Endothelial cell of umbilical vein (primary cell): ENCODE data around the gene CMTM2. TPM values are rescaled to one million over a fixed set of nuclear protein-coding genes. Genes with fewer than 3 reads are reported as not detected.

Source experiments
- BruUV-seq: library from RNA; stranded (reverse); fragments of 400-500 nt; replicated peaks from 2 replicates; lab custom pipeline; 2021; lab: Mats Ljungman, UMichigan
- CTCF ChIA-PET: fragments of 300-600, 350-600 bp; sonication (Branson Sonifier 250); formaldehyde crosslinking; loops from one replicate; lab custom pipeline; 2021; ENCODE audit warnings: antibody characterized with exemption, inconsistent platforms; lab: Charles Lee
- POLR2A ChIA-PET: fragments of 300-600, 350-600 bp; sonication (Branson Sonifier 250); formaldehyde crosslinking; loops from one replicate; lab custom pipeline; 2021; ENCODE audit warnings: antibody characterized with exemption, inconsistent platforms; lab: Charles Lee
- DNase-seq: peaks from one replicate; pipeline ENCODE4 v3.0.0-alpha.2; 2011; ENCODE audit warnings: low read depth, low spot score
- FAIRE-seq: peaks from 2 replicates; lab custom pipeline; 2011; peaks lifted over from hg19 to GRCh38; lab: Jason Lieb, UNC
- H2AFZ ChIP-seq: 2 replicates; pipeline ENCODE4 v1.6.0; 2012; ENCODE audit warnings: low read depth, low read length, control low read depth, inconsistent platforms
- H3K27ac ChIP-seq: 2 replicates; pipeline ENCODE4 v1.5.1; 2011; ENCODE audit warnings: low read depth, mild to moderate bottlenecking, control low read depth, low read length, moderate library complexity; ENCODE audit not compliant: insufficient read depth
- H3K27me3 ChIP-seq, 2 experiments: 2 replicates each; pipeline versions ENCODE4 v1.6.0 to v1.6.1; 2011; ENCODE audit warnings: low read length in 2 of 2, mixed read lengths in 1 of 2; ENCODE audit not compliant: control insufficient read depth in 2 of 2, insufficient read depth in 2 of 2
- H3K36me3 ChIP-seq, 2 experiments: 2 replicates in 1 of 2; 3 replicates in 1 of 2; pipeline ENCODE4 v1.5.1; 2011; ENCODE audit warnings: low read length in 2 of 2, mild to moderate bottlenecking in 1 of 2, moderate library complexity in 1 of 2; ENCODE audit not compliant: control insufficient read depth in 2 of 2, insufficient read depth in 2 of 2; ENCODE audit errors: extremely low read depth in 1 of 2
- H3K4me1 ChIP-seq: 3 replicates; pipeline ENCODE4 v1.5.1; 2011; ENCODE audit warnings: mild to moderate bottlenecking, low read length; ENCODE audit not compliant: control insufficient read depth, insufficient read depth; ENCODE audit errors: extremely low read depth
- H3K4me2 ChIP-seq: 2 replicates; pipeline ENCODE4 v1.6.1; 2011; ENCODE audit warnings: low read length, control low read depth, mixed read lengths; ENCODE audit not compliant: insufficient read depth
- H3K4me3 ChIP-seq, 3 experiments: fragments of 200-600 bp in 1 of 3; sonication (generic), shearing (Covaris generic) in 1 of 3; replicated peaks in 1 of 3; 2 replicates each; pipeline ENCODE4 v1.5.1; 2011 to 2016; ENCODE audit warnings: control low read depth in 3 of 3, low read length in 3 of 3, mild to moderate bottlenecking in 2 of 3, inconsistent platforms in 1 of 3, low read depth in 1 of 3, moderate library complexity in 1 of 3; ENCODE audit not compliant: insufficient read depth in 1 of 3
- H3K79me2 ChIP-seq: 2 replicates; pipeline ENCODE4 v1.6.0; 2012; ENCODE audit warnings: low read length, inconsistent platforms; ENCODE audit not compliant: control insufficient read depth, insufficient read depth
- H3K9ac ChIP-seq: replicated peaks from 2 replicates; pipeline ENCODE3; 2011; ENCODE audit warnings: low read length, control low read depth; ENCODE audit not compliant: insufficient read depth; ENCODE audit errors: extremely low read depth
- H3K9me1 ChIP-seq: replicated peaks from 3 replicates; pipeline ENCODE4 v1.6.0; 2011; ENCODE audit warnings: mild to moderate bottlenecking, low read length; ENCODE audit not compliant: control insufficient read depth, insufficient read depth; ENCODE audit errors: extremely low read depth
- H3K9me3 ChIP-seq: replicated peaks from 2 replicates; pipeline ENCODE4 v1.5.1; 2012; ENCODE audit warnings: low read length, inconsistent platforms; ENCODE audit not compliant: control insufficient read depth, insufficient read depth
- H4K20me1 ChIP-seq: replicated peaks from 2 replicates; pipeline ENCODE3; 2011; ENCODE audit warnings: mild to moderate bottlenecking, low read length; ENCODE audit not compliant: control insufficient read depth, insufficient read depth; ENCODE audit errors: extremely low read depth
- CTCF ChIP-seq, 2 donors: IDR thresholded peaks; 1 replicate in 1 of 2; 2 replicates in 1 of 2; pipeline ENCODE4 v1.5.1; 2011; ENCODE audit warnings: low read length in 2 of 2, mild to moderate bottlenecking in 2 of 2, moderate library complexity in 2 of 2, control low read depth in 1 of 2, inconsistent platforms in 1 of 2, low read depth in 1 of 2; ENCODE audit not compliant: insufficient read depth in 1 of 2; ENCODE audit errors: extremely low read depth in 1 of 2
- EZH2 ChIP-seq: IDR thresholded peaks from 2 replicates; pipeline ENCODE4 v1.6.1; 2012; ENCODE audit warnings: borderline replicate concordance, low read depth, mild to moderate bottlenecking, moderate library complexity, low read length, inconsistent platforms; ENCODE audit not compliant: severe bottlenecking
- FOS ChIP-seq: IDR thresholded peaks from 2 replicates; pipeline ENCODE4 v1.6.1; 2011; ENCODE audit warnings: mild to moderate bottlenecking, low read length, moderate library complexity, borderline replicate concordance; ENCODE audit not compliant: insufficient read depth
- GATA2 ChIP-seq: IDR thresholded peaks from 2 replicates; pipeline ENCODE4 v1.7.0; 2011; ENCODE audit warnings: low read depth, mild to moderate bottlenecking, moderate library complexity, mixed read lengths, low read length; ENCODE audit not compliant: insufficient read length, insufficient read depth
- JUN ChIP-seq: IDR thresholded peaks from 2 replicates; pipeline ENCODE4 v1.6.1; 2011; ENCODE audit warnings: borderline replicate concordance, low read depth; ENCODE audit not compliant: insufficient read length, insufficient read depth
- MYC ChIP-seq: IDR thresholded peaks from one replicate; pipeline ENCODE4 v1.6.1; 2011; ENCODE audit warnings: mild to moderate bottlenecking, low read depth, low read length
- POLR2A ChIP-seq: IDR thresholded peaks from 2 replicates; pipeline ENCODE4 v1.6.1; 2012; ENCODE audit warnings: low read depth, mild to moderate bottlenecking, control low read depth, low read length
- POLR2AphosphoS5 ChIP-seq: IDR thresholded peaks from 2 replicates; pipeline ENCODE4 v1.6.1; 2012; ENCODE audit warnings: low read depth, mild to moderate bottlenecking, control low read depth, low read length, moderate library complexity; ENCODE audit not compliant: insufficient read depth
- dilution Hi-C: fragments of 300-500 bp; cut with MboI; formaldehyde crosslinking; loops from one replicate; pipeline ENCODE4 v1.15.0; 2019; ENCODE audit warnings: low sequenced_read_pairs; ENCODE audit not compliant: extremely low pct_ligation_motif_present
- intact Hi-C: fragments of 100-400 bp; cut with micrococcal nuclease; formaldehyde crosslinking; loops from one replicate; pipeline ENCODE4 v1.10.0; 2022
- polyA plus RNA-seq, 4 experiments: library from polyadenylated mRNA; depleted of rRNA in 3 of 4; stranded (reverse) in 3 of 4; unstranded in 1 of 4; fragments of >200 nt; gene quantifications; 2 replicates each; pipeline versions ENCODE4 v1.2.1 to v1.2.3, GENCODE V29; 2011 to 2012; ENCODE audit warnings: missing spikeins in 1 of 4
- total RNA-seq: library from RNA; stranded (reverse); gene quantifications from 2 replicates; pipeline ENCODE4 v1.2.3, GENCODE V29; 2021
- TF ChIP-seq, protein P1 (sequence below): IDR thresholded peaks from 2 replicates; pipeline ENCODE4 v1.6.1; 2011; ENCODE audit not compliant: insufficient read depth, insufficient read length

Gene CMTM2
- total and polyA plus RNA-seq, 2 donors (not counting 3 experiments of a cell fraction or from before 2014, with no cell fraction given) = not detected

- Histone ChIP-seq H3K9me1 (no peaks in the 10 kb centered on the region), H3K27me3 (no peaks in the 10 kb centered on the region), H3K4me1 (no peaks in the 10 kb centered on the region), H2AFZ (no peak overlapping the region), H3K27ac (no peak overlapping the region), H3K9ac (no peak overlapping the region), H3K79me2 (no peaks in the 10 kb centered on the region), H3K4me2 (no peak overlapping the region), H3K36me3 (peaks cover 0 to 10% of the 10 kb centered on the region in 2 experiments), H3K9me3 (no peaks in the 10 kb centered on the region), H4K20me1 (no peaks in the 10 kb centered on the region), H3K4me3 (no peak overlapping the region)
- POLR2A ChIA-PET = no interaction called here
- FAIRE-seq (no peak), DNase-seq (no peak)
- CTCF ChIA-PET = interaction anchor here (0.9 to 1.5 kb wide), 3 partner anchors 9 to 25 kb away, joined by 3 to 4 read pairs (median 3); no protein-coding TSS in a partner anchor
- intact Hi-C loops (no loop called here), dilution Hi-C loops (no loop called here)
- TF ChIP-seq POLR2AphosphoS5 (no peak), EZH2 (no peak), FOS (no peak)
- TF ChIP-seq, protein P1, sequence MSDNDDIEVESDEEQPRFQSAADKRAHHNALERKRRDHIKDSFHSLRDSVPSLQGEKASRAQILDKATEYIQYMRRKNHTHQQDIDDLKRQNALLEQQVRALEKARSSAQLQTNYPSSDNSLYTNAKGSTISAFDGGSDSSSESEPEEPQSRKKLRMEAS = no peak
- BruUV-seq = no TSS peak
Observed at GRCh38 chr16:66537236-66537635, 42.0 kb upstream of the CMTM2 start.

DNA sequence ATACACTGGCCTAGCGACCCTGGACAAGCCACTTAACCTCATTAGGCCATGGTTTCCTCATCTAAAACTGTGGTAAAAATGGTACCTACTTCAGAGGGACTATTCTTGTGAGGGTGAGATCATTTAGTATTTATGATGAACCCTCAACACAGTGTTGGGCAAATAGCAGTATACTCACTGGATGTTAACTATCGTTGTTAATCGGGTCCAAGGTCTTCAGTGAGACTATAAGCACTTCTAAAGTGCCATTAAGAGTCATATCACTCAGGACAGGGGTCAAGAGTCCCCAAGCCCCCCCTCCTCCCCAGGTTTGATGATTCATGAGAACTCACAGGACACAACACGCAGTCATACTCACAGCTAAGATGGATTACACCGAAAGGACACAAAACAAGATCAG, 40.4 kb upstream of the CMTM2 start:
- no TSS peak for BruUV-seq
- H2AFZ ChIP-seq = no peak overlapping the region
- H3K27me3 ChIP-seq = no peaks in the 10 kb centered on the region
- H3K9me3 ChIP-seq = no peaks in the 10 kb centered on the region
- no peaks in the 10 kb centered on the region for H3K9me1 ChIP-seq
- dilution Hi-C loops = no loop called here
- no peak overlapping the region for H3K4me3 ChIP-seq
- FAIRE-seq (no peak), DNase-seq (no peak)
- no peak overlapping the region for H3K4me2 ChIP-seq
- TF ChIP-seq EZH2 (no peak), MYC (no peak), GATA2 (no peak), CTCF (IDR thresholded peaks at IDR 0.05; ENCODE audit: extremely low read depth in 1 of 2, insufficient read depth in 1 of 2, low read depth in 1 of 2, low read length in 2 of 2) (no peak), POLR2AphosphoS5 (no peak), POLR2A (no peak), FOS (no peak), JUN (no peak)
- TF ChIP-seq, protein P1 = no peak
- no peaks in the 10 kb centered on the region for H4K20me1 ChIP-seq
- CTCF ChIA-PET = no interaction called here
- H3K27ac ChIP-seq = no peak overlapping the region
- intact Hi-C loops = no loop called here
- POLR2A ChIA-PET = no interaction called here
- H3K79me2 ChIP-seq = no peaks in the 10 kb centered on the region
- no peaks in the 10 kb centered on the region for H3K4me1 ChIP-seq
- H3K9ac ChIP-seq = no peak overlapping the region
- peaks cover 0 to 10% of the 10 kb centered on the region in 2 experiments for H3K36me3 ChIP-seq
